K562 (cell line): ENCODE data around the gene CDH12.

Source experiments
- BHLHE40 ChIP-seq: IDR thresholded peaks from 2 replicates; pipeline ENCODE4 v1.6.1; 2011; ENCODE audit warnings: low read length, improper control_type of control experiment
- E2F4 ChIP-seq: sonication (generic); formaldehyde crosslinking; IDR thresholded peaks from 2 replicates; pipeline ENCODE4 v1.8.0; 2022; ENCODE audit warnings: mild to moderate bottlenecking, low read depth, missing genetic modification reagents
- EP300 ChIP-seq: IDR thresholded peaks from 2 replicates; pipeline ENCODE4 v1.6.1; 2012; ENCODE audit warnings: low read length, improper control_type of control experiment
- NR3C1 ChIP-seq: sonication (generic); formaldehyde crosslinking; IDR thresholded peaks from 2 replicates; pipeline ENCODE4 v1.8.1; 2022; ENCODE audit warnings: missing genetic modification reagents

GRCh38 chr5:21784487-21784886 lies 1068.7 kb downstream of the CDH12 start:
- TF ChIP-seq BHLHE40 (no peak), NR3C1 (CRISPR knock-in tag) (no peak), EP300 (no peak), E2F4 (CRISPR knock-in tag) (no peak)
